Common myeloid progenitor, CD34-positive (primary cell): ENCODE measurements around the gene ZC3H18.

Experiments
- CTCF ChIA-PET: fragments of 350-600 bp; sonication (Branson Sonifier 250); formaldehyde crosslinking; loops from one replicate; lab custom pipeline; 2021; ENCODE audit warnings: antibody characterized with exemption; lab: Charles Lee
- POLR2A ChIA-PET: fragments of 350-600 bp; sonication (Branson Sonifier 250); formaldehyde crosslinking; loops from one replicate; lab custom pipeline; 2021; ENCODE audit warnings: antibody characterized with exemption; lab: Charles Lee
- DNase-seq, 3 donors: peaks; one replicate each; pipeline versions ENCODE4 v3.0.0 to v3.0.0-alpha.2; 2013
- H3K27ac ChIP-seq, 2 experiments: 1 replicate in 1 of 2; 2 replicates in 1 of 2; pipeline ENCODE4 v1.7.0; 2013; ENCODE audit warnings: inconsistent platforms in 2 of 2, low read length in 2 of 2, mild to moderate bottlenecking in 2 of 2, low read depth in 1 of 2, moderate library complexity in 1 of 2; ENCODE audit not compliant: severe bottlenecking in 2 of 2, insufficient read depth in 1 of 2, poor library complexity in 1 of 2
- H3K27me3 ChIP-seq, 5 experiments: replicated peaks in 2 of 5; 1 replicate in 3 of 5; 2 replicates in 2 of 5; pipeline versions ENCODE4 v1.6.1 to v1.7.0; 2013; ENCODE audit warnings: low read length in 4 of 5, mild to moderate bottlenecking in 2 of 5, moderate library complexity in 2 of 5, inconsistent platforms in 1 of 5; ENCODE audit not compliant: insufficient read depth in 5 of 5, control insufficient read depth in 4 of 5
- H3K36me3 ChIP-seq, 4 experiments: 1 replicate in 2 of 4; 2 replicates in 2 of 4; pipeline versions ENCODE4 v1.6.1 to v1.7.0; 2013; ENCODE audit warnings: low read length in 3 of 4, control low read depth in 1 of 4, mild to moderate bottlenecking in 1 of 4; ENCODE audit not compliant: control insufficient read depth in 4 of 4, insufficient read depth in 4 of 4
- H3K4me1 ChIP-seq, 4 experiments: 1 replicate in 3 of 4; 2 replicates in 1 of 4; pipeline versions ENCODE4 v1.6.1 to v1.7.1; 2013; ENCODE audit warnings: low read length in 3 of 4, mild to moderate bottlenecking in 3 of 4, control low read depth in 1 of 4, inconsistent platforms in 1 of 4, moderate library complexity in 1 of 4; ENCODE audit not compliant: control insufficient read depth in 4 of 4, insufficient read depth in 4 of 4; ENCODE audit errors: control extremely low read depth in 1 of 4
- H3K4me3 ChIP-seq, 7 experiments: 1 replicate in 4 of 7; 2 replicates in 3 of 7; pipeline versions ENCODE4 v1.5.1 to v1.7.0; 2013; ENCODE audit warnings: mild to moderate bottlenecking in 7 of 7, low read length in 6 of 7, moderate library complexity in 6 of 7, inconsistent platforms in 2 of 7, low read depth in 2 of 7, control low read depth in 1 of 7; ENCODE audit not compliant: insufficient read depth in 4 of 7, control insufficient read depth in 1 of 7; ENCODE audit errors: extremely low read depth in 1 of 7
- H3K9me3 ChIP-seq, 5 experiments: 1 replicate in 4 of 5; 2 replicates in 1 of 5; pipeline versions ENCODE4 v1.6.1 to v1.7.1; 2013; ENCODE audit warnings: low read length in 4 of 5, mild to moderate bottlenecking in 2 of 5, inconsistent platforms in 1 of 5, low read depth in 1 of 5, moderate library complexity in 1 of 5; ENCODE audit not compliant: control insufficient read depth in 4 of 5, insufficient read depth in 2 of 5; ENCODE audit errors: control extremely low read depth in 1 of 5
- WGBS: methylation state at CpG from one replicate; pipeline ENCODE4 v1.1.5; 2013; ENCODE audit not compliant: insufficient coverage; 5-methylcytosine and 5-hydroxymethylcytosine counted together

The ZC3H18 gene

GRCh38 chr16:88635671-88636319, 65.6 kb downstream of the ZC3H18 start:
- peaks cover 0 to 31% (median 21%) of the 10 kb centered on the region in 4 experiments for H3K4me1 ChIP-seq
- ChIA-PET POLR2A (no interaction called here), CTCF (interaction anchor here (0.7 kb wide), 1 partner anchor 16 kb away, joined by 3 read pairs; no protein-coding TSS in a partner anchor)
- peaks cover 0 to 67% (median 18%) of the 10 kb centered on the region in 5 experiments for H3K27me3 ChIP-seq
- WGBS: 92% methylated on average over 16 of the region's 17 CpGs
- H3K4me3 ChIP-seq: no peak overlapping the region
- DNase-seq: no peak
- no peaks in the 10 kb centered on the region for H3K9me3 ChIP-seq
- H3K27ac ChIP-seq: no peak overlapping the region
- peaks cover 0 to 22% (median 12%) of the 10 kb centered on the region in 4 experiments for H3K36me3 ChIP-seq

GRCh38 chr16:88636488-88637265, 66.5 kb downstream of the ZC3H18 start:
- Histone ChIP-seq H3K27me3 (peaks cover 0 to 72% (median 18%) of the 10 kb centered on the region in 5 experiments), H3K27ac (no peak overlapping the region), H3K4me3 (no peak overlapping the region), H3K9me3 (no peaks in the 10 kb centered on the region), H3K4me1 (peaks cover 0 to 31% (median 21%) of the 10 kb centered on the region in 4 experiments), H3K36me3 (peaks cover 0 to 15% (median 8%) of the 10 kb centered on the region in 4 experiments)
- no peak for DNase-seq
- ChIA-PET CTCF (interaction anchor here (0.7 to 1.1 kb wide), 3 partner anchors 10 to 48 kb away, joined by 3 to 4 read pairs (median 3); no protein-coding TSS in a partner anchor), POLR2A (no interaction called here)
- 64% methylated on average over 12 of the region's 23 CpGs for WGBS

GRCh38 chr16:88638323-88639230, 68.4 kb downstream of the ZC3H18 start, which contains the start of gene IL17C:
Gene IL17C (plus strand): TSS chr16:88638572. CDS start chr16:88638642, 70 bp downstream.
- Histone ChIP-seq H3K36me3 (peaks cover 0 to 14% (median 4%) of the 10 kb centered on the region in 4 experiments), H3K27me3 (peaks cover 0 to 72% (median 18%) of the 10 kb centered on the region in 5 experiments), H3K27ac (no peak within 1 kb of the TSS), H3K4me1 (peaks cover 0 to 29% (median 20%) of the 10 kb centered on the region in 4 experiments), H3K9me3 (no peaks in the 10 kb centered on the region), H3K4me3 (no peak within 1 kb of the TSS)
- 40% methylated on average over 24 of the region's 27 CpGs for WGBS
- peak in 1 of 3 donors; percentile 21 for DNase-seq
- POLR2A ChIA-PET: no interaction called here
- CTCF ChIA-PET: interaction anchor here (0.6 to 1.1 kb wide), 3 partner anchors 11 to 98 kb away, joined by 3 to 4 read pairs (median 3); no protein-coding TSS in a partner anchor

GRCh38 chr16:88639231-88640038, 69.2 kb downstream of the ZC3H18 start:
- Histone ChIP-seq H3K36me3 (peaks cover 0 to 21% (median 7%) of the 10 kb centered on the region in 4 experiments), H3K4me1 (peaks cover 0 to 20% (median 12%) of the 10 kb centered on the region in 4 experiments), H3K9me3 (no peaks in the 10 kb centered on the region), H3K27ac (no peak overlapping the region), H3K27me3 (peaks cover 0 to 68% (median 18%) of the 10 kb centered on the region in 5 experiments), H3K4me3 (no peak overlapping the region)
- peak in 1 of 3 donors; percentile 21 for DNase-seq
- CTCF ChIA-PET: interaction anchor here (0.6 to 1.1 kb wide), 3 partner anchors 10 to 65 kb away, joined by 3 to 4 read pairs (median 3); no protein-coding TSS in a partner anchor
- POLR2A ChIA-PET: no interaction called here
- 27% methylated on average over 41 of the region's 45 CpGs for WGBS

GRCh38 chr16:88640039-88640495, 69.9 kb downstream of the ZC3H18 start:
- Histone ChIP-seq H3K36me3 (peaks cover 0 to 26% (median 10%) of the 10 kb centered on the region in 4 experiments), H3K27ac (no peak overlapping the region), H3K9me3 (no peaks in the 10 kb centered on the region), H3K4me1 (peaks cover 0 to 14% (median 6%) of the 10 kb centered on the region in 4 experiments), H3K4me3 (no peak overlapping the region), H3K27me3 (peaks cover 0 to 62% (median 17%) of the 10 kb centered on the region in 5 experiments)
- ChIA-PET CTCF (interaction anchor here (0.6 to 0.9 kb wide), 2 partner anchors 24 to 43 kb away, joined by 3 to 4 read pairs; no protein-coding TSS in a partner anchor), POLR2A (interaction anchor here (0.6 kb wide), 1 partner anchor 63 kb away, joined by 3 read pairs; no protein-coding TSS in a partner anchor)
- 33% methylated on average over 2 of the region's 13 CpGs for WGBS
- no peak for DNase-seq
